Heart left ventricle (tissue), 13 donors: ENCODE results near the gene NYAP2.

ENCODE experiments used
- POLR2A ChIP-seq, 2 donors: fragments of 450-650 bp; IDR thresholded peaks; one replicate each; pipeline ENCODE4 v1.6.1; 2017; ENCODE audit warnings: antibody characterized with exemption in 2 of 2, mild to moderate bottlenecking in 2 of 2, moderate library complexity in 2 of 2
- TF ChIP-seq, protein P1 (sequence below), 12 donors: fragments of 200-600 bp; sonication (generic) in 4 of 12; IDR thresholded peaks; one replicate each; pipeline versions ENCODE4 v1.5.0 to v1.8.0; 2018 to 2022; ENCODE audit warnings: antibody characterized with exemption in 12 of 12, mild to moderate bottlenecking in 5 of 12
- donor health status: ischemic (EF 13 %, LVEDD 7.1; RV severe dilation, severe dysfunction).
- donor health status: DM: no; HTN: yes; CAD: no.
- donor health status: DM: no; HTN: no; CAD: no.
- donor health status: ischemic (EF 25% LVEDD 6.9; RV normal size, moderate dysfunction).
- donor health status: ischemic (EF 25% LVEDD 5.7; RV mildly dilated, moderate dysfunction).
- donor health status: ischemic (EF 35%, LVEDD 5.7; RV mildly dilated, moderate dysfunction).
- donor health status: nonischemic (EF 11% LVEDD 7.7; RV severe dilation, severe dysfunction).
- donor health status: DM: yes; HTN: yes; CAD: no.
- donor health status: PGD.
- donor health status: ischemic (EF 29% LVEDD 5.4; RV normal size, mild dysfunction).
- donor health status: nonischemic (EF 23%, LVEDD 6.1; RV moderate dilation, normal function).

DNA sequence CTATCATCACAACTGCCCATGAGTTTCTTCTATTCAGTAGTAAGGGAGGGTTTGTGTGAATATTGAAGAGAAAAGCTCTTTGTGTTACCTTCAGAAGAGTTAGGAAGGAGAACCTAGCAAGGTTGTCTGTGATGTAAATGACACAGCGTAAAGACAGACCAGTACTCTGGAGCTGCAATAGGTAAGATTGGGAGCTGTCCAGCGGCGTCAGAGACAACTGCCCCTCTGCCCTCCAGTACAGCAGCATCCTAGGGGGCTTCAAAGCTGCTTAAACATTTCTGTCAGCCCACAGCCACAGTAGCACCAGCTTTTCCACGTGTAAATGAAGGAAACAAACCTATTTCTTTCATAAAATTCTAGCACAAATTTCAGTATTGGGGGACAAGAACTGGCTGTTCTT, 34.5 kb downstream of the NYAP2 start:
- TF ChIP-seq, protein P1, sequence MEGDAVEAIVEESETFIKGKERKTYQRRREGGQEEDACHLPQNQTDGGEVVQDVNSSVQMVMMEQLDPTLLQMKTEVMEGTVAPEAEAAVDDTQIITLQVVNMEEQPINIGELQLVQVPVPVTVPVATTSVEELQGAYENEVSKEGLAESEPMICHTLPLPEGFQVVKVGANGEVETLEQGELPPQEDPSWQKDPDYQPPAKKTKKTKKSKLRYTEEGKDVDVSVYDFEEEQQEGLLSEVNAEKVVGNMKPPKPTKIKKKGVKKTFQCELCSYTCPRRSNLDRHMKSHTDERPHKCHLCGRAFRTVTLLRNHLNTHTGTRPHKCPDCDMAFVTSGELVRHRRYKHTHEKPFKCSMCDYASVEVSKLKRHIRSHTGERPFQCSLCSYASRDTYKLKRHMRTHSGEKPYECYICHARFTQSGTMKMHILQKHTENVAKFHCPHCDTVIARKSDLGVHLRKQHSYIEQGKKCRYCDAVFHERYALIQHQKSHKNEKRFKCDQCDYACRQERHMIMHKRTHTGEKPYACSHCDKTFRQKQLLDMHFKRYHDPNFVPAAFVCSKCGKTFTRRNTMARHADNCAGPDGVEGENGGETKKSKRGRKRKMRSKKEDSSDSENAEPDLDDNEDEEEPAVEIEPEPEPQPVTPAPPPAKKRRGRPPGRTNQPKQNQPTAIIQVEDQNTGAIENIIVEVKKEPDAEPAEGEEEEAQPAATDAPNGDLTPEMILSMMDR (IDR thresholded peaks at IDR 0.05): no peak
- TF ChIP-seq POLR2A (IDR thresholded peaks at IDR 0.05): no peak
